ENCODE results near the gene PANX2.

DNA sequence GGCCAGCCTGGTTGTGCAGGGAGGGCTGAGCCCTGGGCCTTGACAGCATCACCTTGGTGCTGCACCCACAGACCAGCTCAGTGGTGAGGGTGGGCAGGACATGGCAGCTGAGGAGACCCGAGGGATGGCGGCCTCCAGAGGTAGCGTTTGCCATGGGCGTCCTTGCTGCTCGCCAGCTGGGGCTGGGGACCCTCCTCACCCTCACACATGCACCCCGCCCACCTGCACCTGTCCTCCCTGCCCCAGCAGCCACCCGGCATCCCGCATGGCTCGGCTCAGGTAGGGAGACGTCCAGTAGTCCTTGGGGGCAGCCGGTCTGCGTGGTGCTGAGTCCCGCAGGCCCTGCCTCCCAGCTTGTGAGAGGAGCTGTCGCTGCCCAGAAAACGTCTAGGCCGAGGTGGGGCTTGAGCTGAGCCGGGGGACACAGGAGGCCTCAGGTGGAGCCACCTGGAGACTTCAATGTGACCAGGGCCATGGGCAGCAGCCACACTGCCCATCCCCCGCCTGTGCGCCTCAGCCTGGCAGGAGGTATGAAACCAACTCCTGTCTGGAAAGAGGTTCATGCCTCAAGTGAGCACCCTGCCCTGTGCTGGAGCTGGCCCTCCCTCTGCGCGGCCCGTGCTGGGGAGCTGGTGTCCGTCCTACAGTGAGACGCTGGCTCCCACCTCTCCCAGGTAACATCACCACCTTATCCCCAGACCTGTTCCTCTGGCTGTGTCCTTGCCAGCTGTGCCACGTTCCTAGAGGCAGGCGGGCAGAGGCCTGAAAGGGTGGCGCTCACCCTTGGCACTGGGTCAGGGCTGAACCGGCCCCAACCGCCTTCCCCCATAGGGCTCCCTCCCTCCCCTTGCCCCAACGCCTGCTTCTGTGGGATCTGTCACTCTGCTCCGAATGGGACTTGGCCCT, 11.9 kb downstream of the PANX2 start:
- TF ChIP-seq POLR2A (IDR thresholded peaks at IDR 0.05; ENCODE audit: low read length) = no peak
- no peak for TF ChIP-seq GATA1 (IDR thresholded peaks at IDR 0.05; ENCODE audit: low read depth, low read length)

Data from erythroblast (primary cell).